ENCODE results near the gene ABCD3.

ABCD3 gene

GRCh38 chr1:94529416-94529815 lies 111.2 kb downstream of the ABCD3 start:
- no peak for DNase-seq

- DNase-seq, result no peak
These were observed 112.2 kb downstream of the ABCD3 start for GRCh38 chr1:94530373-94530878.

GRCh38 chr1:94531664-94532063 lies 113.5 kb downstream of the ABCD3 start:
- no peak for DNase-seq

- no peak for DNase-seq
These were observed 113.9 kb downstream of the ABCD3 start for GRCh38 chr1:94532077-94532476.

- DNase-seq, result no peak
These were observed 116.9 kb downstream of the ABCD3 start for GRCh38 chr1:94535095-94535494.

- DNase-seq, result no peak
These were observed 117.7 kb downstream of the ABCD3 start for GRCh38 chr1:94535879-94536278.

GRCh38 chr1:94537254-94537653 lies 119.1 kb downstream of the ABCD3 start:
- DNase-seq, result no peak

- DNase-seq, result no peak
These were observed 120.1 kb downstream of the ABCD3 start for GRCh38 chr1:94538243-94538827.

GRCh38 chr1:94539496-94539895 lies 121.3 kb downstream of the ABCD3 start:
- DNase-seq, result no peak

- DNase-seq, result no peak
These were observed 122.5 kb downstream of the ABCD3 start for GRCh38 chr1:94540440-94541245.

GRCh38 chr1:94541246-94542087 lies 123.3 kb downstream of the ABCD3 start, which contains the start of gene F3:
TSS of gene F3 (minus strand) at chr1:94541759. CDS start at chr1:94541636, 123 bp downstream.
- no peak for DNase-seq

GRCh38 chr1:94542088-94542870 lies 124.1 kb downstream of the ABCD3 start:
- DNase-seq, result no peak

- no peak for DNase-seq
These were observed 124.8 kb downstream of the ABCD3 start for GRCh38 chr1:94543001-94543400.

- DNase-seq, result no peak
These were observed 125.9 kb downstream of the ABCD3 start for GRCh38 chr1:94543893-94544635.

- no peak for DNase-seq
These were observed 126.7 kb downstream of the ABCD3 start for GRCh38 chr1:94544706-94545490.

- no peak for DNase-seq
These were observed 131.5 kb downstream of the ABCD3 start for GRCh38 chr1:94549706-94550105.

GRCh38 chr1:94550396-94550795 lies 132.2 kb downstream of the ABCD3 start:
- DNase-seq, result no peak

GRCh38 chr1:94550800-94551241 lies 132.6 kb downstream of the ABCD3 start:
- no peak for DNase-seq

- DNase-seq, result no peak
These were observed 133.3 kb downstream of the ABCD3 start for GRCh38 chr1:94551449-94551848.

- no peak for DNase-seq
These were observed 133.9 kb downstream of the ABCD3 start for GRCh38 chr1:94552071-94552586.

- no peak for DNase-seq
These were observed 135.1 kb downstream of the ABCD3 start for GRCh38 chr1:94553323-94553730.
